ENCODE measurements around the gene DDTL. TPM values are rescaled to one million over a fixed set of nuclear protein-coding genes. Genes with fewer than 3 reads are reported as not detected.
"Not testable (repeated sequence)": the region's sequence is repeated elsewhere in the genome, so short reads cannot be mapped to it uniquely, and the experiment has no call there.

The DDTL gene
- total RNA-seq, 6 experiments from 2014 or later: 0.26 to 0.66 (median 0.47) TPM

GRCh38 chr22:23939017-23939357, 27.7 kb upstream of the DDTL start:
- Mint-ChIP-seq H3K9me3 (no peaks in the 10 kb centered on the region), H3K27ac (no peak overlapping the region), H3K27me3 (ENCODE audit: insufficient read depth) (peaks cover 6% of the 10 kb centered on the region), H3K4me3 (no peak overlapping the region), H3K4me1 (ENCODE audit: low read depth) (no peaks in the 10 kb centered on the region), H3K36me3 (ENCODE audit: low read depth) (no peaks in the 10 kb centered on the region)
- DNase-seq: no peak
- TF ChIP-seq CTCF (IDR thresholded peaks at IDR 0.05): no peak

GRCh38 chr22:23940166-23940565, 26.5 kb upstream of the DDTL start:
- H3K4me3 Mint-ChIP-seq; H3K27ac Mint-ChIP-seq; H3K9me3 Mint-ChIP-seq; H3K4me1 Mint-ChIP-seq (ENCODE audit: low read depth); H3K36me3 Mint-ChIP-seq (ENCODE audit: low read depth); H3K27me3 Mint-ChIP-seq (ENCODE audit: insufficient read depth); DNase-seq: not testable (repeated sequence)

GRCh38 chr22:23947391-23947790, 19.3 kb upstream of the DDTL start:
- not testable (repeated sequence) for H3K4me1 Mint-ChIP-seq (ENCODE audit: low read depth); H3K9me3 Mint-ChIP-seq; H3K27me3 Mint-ChIP-seq (ENCODE audit: insufficient read depth); H3K27ac Mint-ChIP-seq; H3K4me3 Mint-ChIP-seq; H3K36me3 Mint-ChIP-seq (ENCODE audit: low read depth); DNase-seq

GRCh38 chr22:23949764-23950163, 16.9 kb upstream of the DDTL start:
- H3K27me3 Mint-ChIP-seq (ENCODE audit: insufficient read depth); H3K4me1 Mint-ChIP-seq (ENCODE audit: low read depth); H3K27ac Mint-ChIP-seq; H3K9me3 Mint-ChIP-seq; H3K4me3 Mint-ChIP-seq; DNase-seq; H3K36me3 Mint-ChIP-seq (ENCODE audit: low read depth): not testable (repeated sequence)

- not testable (repeated sequence) for H3K4me1 Mint-ChIP-seq (ENCODE audit: low read depth); H3K36me3 Mint-ChIP-seq (ENCODE audit: low read depth); H3K27me3 Mint-ChIP-seq (ENCODE audit: insufficient read depth); H3K4me3 Mint-ChIP-seq; H3K9me3 Mint-ChIP-seq; DNase-seq; H3K27ac Mint-ChIP-seq
Measured at GRCh38 chr22:23951383-23951782, 15.3 kb upstream of the DDTL start.

GRCh38 chr22:23952794-23953405, 13.8 kb upstream of the DDTL start:
- not testable (repeated sequence) for H3K36me3 Mint-ChIP-seq (ENCODE audit: low read depth); H3K27me3 Mint-ChIP-seq (ENCODE audit: insufficient read depth); H3K27ac Mint-ChIP-seq; H3K4me1 Mint-ChIP-seq (ENCODE audit: low read depth); DNase-seq; H3K9me3 Mint-ChIP-seq; H3K4me3 Mint-ChIP-seq

- not testable (repeated sequence) for DNase-seq; H3K36me3 Mint-ChIP-seq (ENCODE audit: low read depth); H3K4me1 Mint-ChIP-seq (ENCODE audit: low read depth); H3K27ac Mint-ChIP-seq; H3K4me3 Mint-ChIP-seq; H3K27me3 Mint-ChIP-seq (ENCODE audit: insufficient read depth); H3K9me3 Mint-ChIP-seq
Measured at GRCh38 chr22:23953485-23953884, 13.2 kb upstream of the DDTL start.

- H3K27me3 Mint-ChIP-seq (ENCODE audit: insufficient read depth); H3K36me3 Mint-ChIP-seq (ENCODE audit: low read depth); H3K4me1 Mint-ChIP-seq (ENCODE audit: low read depth); H3K4me3 Mint-ChIP-seq; DNase-seq; H3K27ac Mint-ChIP-seq; H3K9me3 Mint-ChIP-seq: not testable (repeated sequence)
Measured at GRCh38 chr22:23954193-23954990, 12.3 kb upstream of the DDTL start.

GRCh38 chr22:23954991-23955305, 11.7 kb upstream of the DDTL start:
- H3K4me1 Mint-ChIP-seq (ENCODE audit: low read depth); H3K36me3 Mint-ChIP-seq (ENCODE audit: low read depth); H3K27ac Mint-ChIP-seq; H3K27me3 Mint-ChIP-seq (ENCODE audit: insufficient read depth); DNase-seq; H3K9me3 Mint-ChIP-seq; H3K4me3 Mint-ChIP-seq: not testable (repeated sequence)

GRCh38 chr22:23955886-23956285, 10.8 kb upstream of the DDTL start:
- not testable (repeated sequence) for DNase-seq; H3K4me3 Mint-ChIP-seq; H3K4me1 Mint-ChIP-seq (ENCODE audit: low read depth); H3K9me3 Mint-ChIP-seq; H3K36me3 Mint-ChIP-seq (ENCODE audit: low read depth); H3K27me3 Mint-ChIP-seq (ENCODE audit: insufficient read depth); H3K27ac Mint-ChIP-seq
